ENCODE data around the gene TNFSF8.

DNA sequence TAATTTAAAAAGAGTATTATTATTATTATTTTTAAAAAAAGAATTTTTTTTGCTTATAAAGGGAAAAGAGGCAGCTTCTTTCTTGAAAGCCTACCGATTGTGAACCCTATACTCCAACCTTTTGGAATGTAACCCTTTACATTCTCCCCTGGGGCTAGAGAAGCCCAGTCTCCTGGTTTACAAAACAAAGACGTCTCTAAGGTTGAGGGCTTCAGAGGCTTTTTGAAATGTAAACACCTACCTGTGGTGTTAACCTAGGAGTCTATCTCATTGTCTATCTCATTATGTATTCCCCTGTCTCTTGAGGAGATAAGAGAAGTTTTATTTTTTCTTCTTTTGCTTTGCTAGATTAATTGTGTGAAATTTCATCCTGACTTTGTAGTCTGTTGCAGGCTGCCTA, 4.7 kb downstream of the TNFSF8 start:
- TF ChIP-seq EP300 (IDR thresholded peaks at IDR 0.05) (no peak), POLR2A (IDR thresholded peaks at IDR 0.05) (no peak), POLR2AphosphoS5 (IDR thresholded peaks at IDR 0.05) (no peak)
- TF ChIP-seq, protein P1, sequence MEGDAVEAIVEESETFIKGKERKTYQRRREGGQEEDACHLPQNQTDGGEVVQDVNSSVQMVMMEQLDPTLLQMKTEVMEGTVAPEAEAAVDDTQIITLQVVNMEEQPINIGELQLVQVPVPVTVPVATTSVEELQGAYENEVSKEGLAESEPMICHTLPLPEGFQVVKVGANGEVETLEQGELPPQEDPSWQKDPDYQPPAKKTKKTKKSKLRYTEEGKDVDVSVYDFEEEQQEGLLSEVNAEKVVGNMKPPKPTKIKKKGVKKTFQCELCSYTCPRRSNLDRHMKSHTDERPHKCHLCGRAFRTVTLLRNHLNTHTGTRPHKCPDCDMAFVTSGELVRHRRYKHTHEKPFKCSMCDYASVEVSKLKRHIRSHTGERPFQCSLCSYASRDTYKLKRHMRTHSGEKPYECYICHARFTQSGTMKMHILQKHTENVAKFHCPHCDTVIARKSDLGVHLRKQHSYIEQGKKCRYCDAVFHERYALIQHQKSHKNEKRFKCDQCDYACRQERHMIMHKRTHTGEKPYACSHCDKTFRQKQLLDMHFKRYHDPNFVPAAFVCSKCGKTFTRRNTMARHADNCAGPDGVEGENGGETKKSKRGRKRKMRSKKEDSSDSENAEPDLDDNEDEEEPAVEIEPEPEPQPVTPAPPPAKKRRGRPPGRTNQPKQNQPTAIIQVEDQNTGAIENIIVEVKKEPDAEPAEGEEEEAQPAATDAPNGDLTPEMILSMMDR (IDR thresholded peaks at IDR 0.05), result no peak

Data from gastroesophageal sphincter (tissue), 3 donors.